Retinal pigment epithelial cell (primary cell): ENCODE results near the gene C13orf46.
A peak's percentile ranks its signal among the peaks of the same experiment; 100 is the strongest.

Experiments
- DNase-seq: peaks from one replicate; pipeline ENCODE4 v3.0.0-alpha.2; 2010; ENCODE audit warnings: low read depth
- H3K4me3 ChIP-seq: 2 replicates; pipeline ENCODE4 v1.5.1; 2011; ENCODE audit warnings: mild to moderate bottlenecking, low read length, control low read depth, moderate library complexity
- TF ChIP-seq, protein P1 (sequence below): conservative IDR thresholded peaks from 2 replicates; pipeline ENCODE4 v1.5.1; 2011; ENCODE audit warnings: low read depth, low read length, control low read depth, inconsistent platforms

C13orf46 gene

DNA sequence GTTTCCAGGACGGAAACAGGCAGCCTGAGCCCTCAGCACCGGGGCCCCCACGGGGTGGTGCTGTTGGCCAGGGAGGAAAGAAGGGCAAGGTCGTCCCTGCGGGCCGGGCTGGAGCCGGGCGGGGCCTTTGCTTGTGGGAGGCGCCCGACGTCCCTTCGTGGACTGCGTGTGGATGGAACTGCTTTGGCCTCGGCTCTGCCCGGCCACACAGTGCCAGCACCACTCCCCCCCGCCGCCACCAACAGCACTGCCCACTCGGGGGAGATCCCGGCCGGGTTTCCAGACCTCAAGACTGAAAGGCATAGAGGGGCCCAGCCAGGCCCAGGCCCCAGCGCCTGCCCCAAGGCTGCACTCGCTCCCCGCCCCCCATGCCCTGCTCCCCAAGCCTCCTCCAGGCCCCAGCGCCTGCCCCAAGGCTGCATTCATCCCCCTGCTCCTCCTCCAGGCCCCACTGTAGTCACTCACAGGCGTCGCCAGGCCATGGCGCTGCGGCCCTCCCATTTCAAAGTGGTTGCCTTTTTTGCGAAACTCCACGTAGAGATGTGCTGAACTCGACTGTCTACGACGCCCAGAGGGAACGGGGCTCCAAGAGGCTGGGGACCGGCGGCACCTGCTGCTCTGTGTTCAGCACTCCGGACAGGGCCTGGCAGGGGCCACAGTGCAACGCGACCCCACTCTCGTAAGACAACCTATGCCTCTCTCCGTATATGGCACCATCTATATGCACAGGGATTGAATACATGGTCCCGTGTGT, 22.5 kb downstream of the C13orf46 start:
- DNase-seq, result no peak
- no peak overlapping the region for H3K4me3 ChIP-seq
- TF ChIP-seq, protein P1, sequence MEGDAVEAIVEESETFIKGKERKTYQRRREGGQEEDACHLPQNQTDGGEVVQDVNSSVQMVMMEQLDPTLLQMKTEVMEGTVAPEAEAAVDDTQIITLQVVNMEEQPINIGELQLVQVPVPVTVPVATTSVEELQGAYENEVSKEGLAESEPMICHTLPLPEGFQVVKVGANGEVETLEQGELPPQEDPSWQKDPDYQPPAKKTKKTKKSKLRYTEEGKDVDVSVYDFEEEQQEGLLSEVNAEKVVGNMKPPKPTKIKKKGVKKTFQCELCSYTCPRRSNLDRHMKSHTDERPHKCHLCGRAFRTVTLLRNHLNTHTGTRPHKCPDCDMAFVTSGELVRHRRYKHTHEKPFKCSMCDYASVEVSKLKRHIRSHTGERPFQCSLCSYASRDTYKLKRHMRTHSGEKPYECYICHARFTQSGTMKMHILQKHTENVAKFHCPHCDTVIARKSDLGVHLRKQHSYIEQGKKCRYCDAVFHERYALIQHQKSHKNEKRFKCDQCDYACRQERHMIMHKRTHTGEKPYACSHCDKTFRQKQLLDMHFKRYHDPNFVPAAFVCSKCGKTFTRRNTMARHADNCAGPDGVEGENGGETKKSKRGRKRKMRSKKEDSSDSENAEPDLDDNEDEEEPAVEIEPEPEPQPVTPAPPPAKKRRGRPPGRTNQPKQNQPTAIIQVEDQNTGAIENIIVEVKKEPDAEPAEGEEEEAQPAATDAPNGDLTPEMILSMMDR, result peak; percentile 82

- no peak for DNase-seq
- H3K4me3 ChIP-seq, result no peak overlapping the region
- TF ChIP-seq, protein P1, result no peak
Observed at GRCh38 chr13:113950451-113951245, 23.2 kb downstream of the C13orf46 start.

DNA sequence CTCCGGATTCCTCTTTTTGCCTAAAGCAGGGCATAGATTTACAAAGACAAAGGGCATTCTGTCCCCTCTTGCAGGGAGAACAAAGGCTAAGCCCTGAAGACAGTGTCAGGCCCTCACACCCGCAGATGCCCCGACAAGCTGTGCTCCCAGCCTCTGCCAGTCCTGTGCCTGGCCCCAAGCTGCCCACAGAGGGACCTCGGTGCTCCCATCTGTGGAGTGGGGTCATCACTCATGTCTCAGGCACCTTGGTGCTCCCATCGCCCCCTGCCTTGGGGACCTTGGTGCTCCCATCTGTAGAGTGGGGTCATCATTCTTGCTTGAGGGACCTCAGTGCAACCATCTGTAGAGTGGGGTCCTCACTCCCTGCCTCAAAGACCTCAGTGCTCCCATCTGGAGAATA, 24.3 kb downstream of the C13orf46 start:
- TF ChIP-seq, protein P1, result no peak
- H3K4me3 ChIP-seq, result no peak overlapping the region
- no peak for DNase-seq

DNA sequence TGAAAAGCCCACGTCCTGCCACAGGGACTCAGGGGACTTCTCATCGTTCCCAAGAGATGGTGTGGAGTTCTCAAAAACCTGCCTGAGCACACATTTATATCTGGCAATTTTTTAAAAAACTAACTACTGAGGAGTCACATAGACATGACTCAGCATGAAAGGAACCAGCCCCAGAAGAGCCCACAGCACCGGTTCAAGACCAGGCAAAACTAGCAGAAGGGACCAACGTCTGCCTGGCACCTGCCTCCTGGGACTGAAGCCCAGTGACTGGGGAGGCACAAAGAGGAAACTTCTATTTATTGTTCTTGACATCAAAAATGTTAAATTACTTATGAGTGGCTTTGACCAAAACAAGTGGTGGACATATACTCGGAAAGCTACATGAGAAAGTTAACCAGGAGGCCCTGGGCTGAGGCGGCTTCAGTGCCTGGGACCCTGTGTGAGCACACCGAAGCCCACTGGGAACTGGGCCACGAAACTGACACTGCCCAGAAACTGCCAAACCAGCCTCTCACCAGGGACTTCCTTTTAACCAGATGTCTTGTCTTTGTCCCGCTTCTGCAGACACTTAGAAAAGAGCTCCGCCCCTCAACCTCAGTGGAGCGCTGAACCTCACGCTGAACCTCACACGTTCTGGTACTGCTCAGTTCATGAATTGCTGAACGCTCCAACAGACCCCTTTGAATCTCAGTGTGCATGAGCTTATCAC, 25.7 kb downstream of the C13orf46 start:
- no peak overlapping the region for H3K4me3 ChIP-seq
- TF ChIP-seq, protein P1, result no peak
- DNase-seq, result no peak

- TF ChIP-seq, protein P1, result peak; percentile 69
- DNase-seq, result no peak
- no peak overlapping the region for H3K4me3 ChIP-seq
Observed at GRCh38 chr13:113947311-113948033, 26.4 kb downstream of the C13orf46 start.

GRCh38 chr13:113946409-113947181, 27.3 kb downstream of the C13orf46 start:
- TF ChIP-seq, protein P1, result no peak

More at GRCh38 chr13:113946409-113947181, 27.3 kb downstream of the C13orf46 start:
- no peak overlapping the region for H3K4me3 ChIP-seq
- DNase-seq, result no peak
